BE2C (cell line): Measurements from ENCODE around the gene AHRR.

Experiments used
- DNase-seq: peaks from one replicate; pipeline ENCODE4 v3.0.0-alpha.2; 2020
- H3K27me3 ChIP-seq: fragments of 250-450 bp; sonication (Bioruptor Pico); 2 replicates; pipeline ENCODE4 v1.5.1; 2020; ENCODE audit warnings: mild to moderate bottlenecking
- H3K36me3 ChIP-seq: fragments of 250-450 bp; sonication (Bioruptor Pico); 2 replicates; pipeline ENCODE4 v1.5.1; 2020; ENCODE audit warnings: mild to moderate bottlenecking
- H3K4me1 ChIP-seq: fragments of 250-450 bp; sonication (Bioruptor Pico); 2 replicates; pipeline ENCODE4 v1.5.1; 2020
- H3K4me3 ChIP-seq: 2 replicates; pipeline ENCODE4 v1.5.1; 2011; ENCODE audit warnings: low read depth, low read length
- H3K9me3 ChIP-seq: fragments of 250-450 bp; sonication (Bioruptor Pico); 2 replicates; pipeline ENCODE4 v1.5.1; 2020
- CTCF ChIP-seq: IDR thresholded peaks from 2 replicates; pipeline ENCODE4 v1.5.1; 2012; ENCODE audit warnings: mild to moderate bottlenecking, low read depth, low read length

The AHRR gene

GRCh38 chr5:355379-355935 lies 33.9 kb downstream of the AHRR start:
- TF ChIP-seq CTCF = no peak
- Histone ChIP-seq H3K36me3 (no peaks in the 10 kb centered on the region), H3K4me1 (no peaks in the 10 kb centered on the region), H3K9me3 (no peaks in the 10 kb centered on the region), H3K4me3 (no peak overlapping the region), H3K27me3 (no peaks in the 10 kb centered on the region)
- DNase-seq = no peak

- no peaks in the 10 kb centered on the region for H3K27me3 ChIP-seq
- DNase-seq = no peak
- no peaks in the 10 kb centered on the region for H3K4me1 ChIP-seq
- H3K9me3 ChIP-seq = no peaks in the 10 kb centered on the region
- no peak overlapping the region for H3K4me3 ChIP-seq
- H3K36me3 ChIP-seq = no peaks in the 10 kb centered on the region
- no peak for TF ChIP-seq CTCF
Observed at GRCh38 chr5:355958-356357, 34.4 kb downstream of the AHRR start.

GRCh38 chr5:359301-359897 lies 37.9 kb downstream of the AHRR start:
- Histone ChIP-seq H3K4me1 (no peaks in the 10 kb centered on the region), H3K9me3 (no peaks in the 10 kb centered on the region), H3K36me3 (no peaks in the 10 kb centered on the region), H3K27me3 (no peaks in the 10 kb centered on the region), H3K4me3 (no peak overlapping the region)
- DNase-seq = no peak
- TF ChIP-seq CTCF = no peak

- no peaks in the 10 kb centered on the region for H3K27me3 ChIP-seq
- no peak overlapping the region for H3K4me3 ChIP-seq
- H3K9me3 ChIP-seq = no peaks in the 10 kb centered on the region
- H3K4me1 ChIP-seq = no peaks in the 10 kb centered on the region
- no peaks in the 10 kb centered on the region for H3K36me3 ChIP-seq
- no peak for TF ChIP-seq CTCF
- DNase-seq = no peak
Observed at GRCh38 chr5:360257-361027, 38.9 kb downstream of the AHRR start.

GRCh38 chr5:362189-362588 lies 40.7 kb downstream of the AHRR start:
- no peak for DNase-seq
- no peaks in the 10 kb centered on the region for H3K36me3 ChIP-seq
- TF ChIP-seq CTCF = no peak
- H3K4me3 ChIP-seq = no peak overlapping the region
- no peaks in the 10 kb centered on the region for H3K4me1 ChIP-seq
- H3K27me3 ChIP-seq = no peaks in the 10 kb centered on the region
- H3K9me3 ChIP-seq = no peaks in the 10 kb centered on the region
